Immature natural killer cell (primary cell): ENCODE data around the gene LRRN3. TPM values are rescaled to one million over a fixed set of nuclear protein-coding genes. Genes with fewer than 3 reads are reported as not detected.

Source experiments
- DNase-seq, 3 donors: peaks; one replicate each; pipeline ENCODE4 v3.0.0; 2022; ENCODE audit warnings: mixed read lengths in 1 of 3
- H3K27ac Mint-ChIP-seq, 6 donors: one replicate each; pipeline ENCODE4 v1.8.0; 2020; ENCODE audit warnings: mixed read lengths in 6 of 6, mild to moderate bottlenecking in 5 of 6, inconsistent platforms in 4 of 6, moderate library complexity in 3 of 6
- H3K27me3 Mint-ChIP-seq, 3 donors: one replicate each; pipeline ENCODE4 v1.8.0; 2020 to 2021; ENCODE audit warnings: low read depth in 3 of 3, mild to moderate bottlenecking in 3 of 3, mixed read lengths in 3 of 3, moderate library complexity in 3 of 3, inconsistent platforms in 1 of 3
- H3K36me3 Mint-ChIP-seq, 3 donors: one replicate each; pipeline ENCODE4 v1.8.0; 2020; ENCODE audit warnings: mixed read lengths in 3 of 3, inconsistent platforms in 2 of 3, mild to moderate bottlenecking in 2 of 3
- H3K4me1 Mint-ChIP-seq, 2 donors: one replicate each; pipeline ENCODE4 v1.8.0; 2020; ENCODE audit warnings: inconsistent platforms in 2 of 2, mild to moderate bottlenecking in 2 of 2, mixed read lengths in 2 of 2, moderate library complexity in 1 of 2
- H3K4me3 Mint-ChIP-seq, 5 donors: one replicate each; pipeline ENCODE4 v1.8.0; 2020; ENCODE audit warnings: mild to moderate bottlenecking in 5 of 5, mixed read lengths in 5 of 5, inconsistent platforms in 3 of 5, moderate library complexity in 3 of 5
- H3K9me3 Mint-ChIP-seq, 6 donors: one replicate each; pipeline ENCODE4 v1.8.0; 2020; ENCODE audit warnings: mild to moderate bottlenecking in 6 of 6, mixed read lengths in 6 of 6, inconsistent platforms in 4 of 6, moderate library complexity in 3 of 6
- polyA plus RNA-seq, 3 donors: library from polyadenylated mRNA; unstranded; fragments of 300-500 nt; fragmentation: Illumina TruSeq; gene quantifications; one replicate each; pipeline ENCODE4 v1.2.3, GENCODE V29; 2021

LRRN3 gene
- under 1 TPM in 2 of 3 donors, not detected in 1; 0.07 to 0.16 TPM for polyA plus RNA-seq

DNA sequence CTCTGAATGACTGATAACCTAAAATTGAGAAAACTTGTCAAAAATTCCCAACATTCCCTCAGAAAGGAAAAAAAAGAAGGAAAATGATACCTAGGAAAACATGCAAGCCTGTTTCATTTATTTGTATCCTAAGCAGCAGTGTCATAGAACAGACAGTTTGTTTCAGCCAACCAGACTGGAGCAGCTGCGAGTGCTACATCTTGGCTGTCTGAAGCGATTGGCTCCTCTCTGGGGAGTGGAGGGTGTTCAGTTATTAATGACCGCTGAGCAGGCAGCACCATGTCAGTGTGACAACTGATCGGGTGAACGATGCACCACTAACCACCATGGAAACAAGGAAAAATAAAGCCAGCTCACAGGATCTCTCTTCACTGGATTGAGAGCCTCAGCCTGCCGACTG lies at the start of gene LRRN3:
Gene LRRN3 (plus strand): TSS at position 282 of the 400 bp plus-strand sequence. CDS start 31,646 bp downstream, outside the sequence.
- H3K27ac Mint-ChIP-seq, result no peak within 1 kb of the TSS
- peaks cover 3 to 7% of the 10 kb centered on the region in 2 donors for H3K4me1 Mint-ChIP-seq
- DNase-seq, result no peak
- H3K4me3 Mint-ChIP-seq, result no peak within 1 kb of the TSS
- no peaks in the 10 kb centered on the region for H3K36me3 Mint-ChIP-seq
- no peaks in the 10 kb centered on the region for H3K27me3 Mint-ChIP-seq
- no peaks in the 10 kb centered on the region for H3K9me3 Mint-ChIP-seq

DNA sequence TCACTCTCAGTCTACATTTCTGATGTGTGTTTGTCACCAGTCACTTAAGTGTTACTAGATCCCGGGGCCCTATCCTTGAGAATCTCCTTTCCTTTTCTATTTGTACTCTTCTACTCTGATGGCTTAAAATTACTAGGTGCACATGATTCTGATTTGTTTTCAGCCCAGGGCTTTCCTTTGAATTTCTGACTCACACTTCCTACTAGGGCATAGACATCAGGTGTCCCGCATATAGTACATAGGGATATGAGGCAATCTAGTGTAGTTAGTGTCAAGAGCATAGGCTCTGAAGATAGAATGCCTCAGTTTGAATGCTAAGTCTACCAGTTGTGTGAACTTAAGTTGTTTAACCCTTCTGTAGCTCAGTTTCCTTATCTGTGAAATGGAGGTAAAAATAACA lies 49.4 kb upstream of the LRRN3 start:
- H3K4me3 Mint-ChIP-seq, result no peak overlapping the region
- peaks cover 0 to 3% (median 2%) of the 10 kb centered on the region in 3 donors for H3K27me3 Mint-ChIP-seq
- H3K4me1 Mint-ChIP-seq, result no peaks in the 10 kb centered on the region
- DNase-seq, result no peak
- H3K9me3 Mint-ChIP-seq, result peaks cover 0 to 3% (median 0%) of the 10 kb centered on the region in 6 donors
- H3K27ac Mint-ChIP-seq, result no peak overlapping the region
- H3K36me3 Mint-ChIP-seq, result no peaks in the 10 kb centered on the region

DNA sequence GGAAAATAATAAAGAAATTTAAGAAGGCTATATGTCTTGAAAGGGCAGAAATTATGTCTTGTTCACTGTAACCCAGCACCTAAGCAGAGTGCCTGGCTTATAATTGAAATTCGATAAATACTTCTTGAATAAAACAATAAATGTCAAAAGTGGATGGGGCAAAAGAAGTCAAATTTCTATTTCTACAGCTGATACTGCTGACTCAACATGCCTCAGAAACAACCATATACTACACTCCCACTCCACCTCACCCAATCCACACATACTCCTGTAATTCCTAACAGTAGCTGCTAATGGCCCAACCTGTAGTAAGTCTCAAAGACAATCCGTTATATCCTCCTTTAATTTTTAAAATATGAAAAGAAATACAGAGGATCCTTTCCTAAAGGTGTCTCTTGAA lies 48.1 kb upstream of the LRRN3 start:
- Mint-ChIP-seq H3K4me1 (no peaks in the 10 kb centered on the region), H3K27ac (no peak overlapping the region), H3K36me3 (no peaks in the 10 kb centered on the region), H3K4me3 (no peak overlapping the region), H3K9me3 (peaks cover 0 to 6% (median 0%) of the 10 kb centered on the region in 6 donors), H3K27me3 (peaks cover 0 to 3% (median 2%) of the 10 kb centered on the region in 3 donors)
- no peak for DNase-seq

DNA sequence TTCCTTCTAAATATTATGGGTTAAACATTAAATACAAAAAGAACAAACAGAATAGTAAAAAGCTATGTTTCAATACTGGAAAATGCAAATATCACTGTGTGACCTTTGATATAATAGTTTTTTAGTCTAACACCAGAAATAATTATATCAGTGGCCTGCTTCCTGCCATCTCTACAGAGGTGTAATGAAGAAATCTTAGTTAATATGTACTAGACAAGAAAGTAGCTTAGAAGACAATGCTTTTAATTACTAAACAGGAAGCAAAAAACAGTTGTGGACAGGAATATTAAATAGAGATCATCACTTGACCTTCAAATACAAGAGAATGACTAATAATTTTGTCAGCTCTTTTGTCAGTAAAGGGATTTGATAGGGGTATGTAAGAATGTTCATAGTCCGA lies 47.4 kb upstream of the LRRN3 start:
- DNase-seq, result no peak
- Mint-ChIP-seq H3K9me3 (peaks cover 0 to 6% (median 0%) of the 10 kb centered on the region in 6 donors), H3K27ac (no peak overlapping the region), H3K4me3 (no peak overlapping the region), H3K4me1 (no peaks in the 10 kb centered on the region), H3K36me3 (no peaks in the 10 kb centered on the region), H3K27me3 (peaks cover 0 to 3% (median 2%) of the 10 kb centered on the region in 3 donors)

DNA sequence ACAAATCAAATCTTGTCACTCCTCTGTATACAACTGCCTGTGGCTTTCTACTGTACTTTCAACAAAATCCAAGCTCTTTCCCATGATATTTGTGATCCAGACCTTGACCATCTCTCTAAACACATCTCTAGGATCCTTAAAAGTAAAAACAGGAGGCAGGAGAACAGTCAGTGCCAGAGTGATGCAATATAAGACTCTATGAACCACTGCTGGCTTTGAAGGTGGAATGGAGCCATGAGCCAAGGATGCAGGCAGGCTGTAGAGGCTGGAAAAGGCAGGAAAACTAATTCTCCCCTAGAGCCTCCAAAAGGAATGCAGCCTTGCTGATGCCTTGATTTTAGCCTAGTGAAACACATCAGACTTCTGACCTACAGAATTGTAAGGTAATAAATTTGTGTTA lies 45.5 kb upstream of the LRRN3 start:
- H3K4me3 Mint-ChIP-seq, result no peak overlapping the region
- H3K27ac Mint-ChIP-seq, result no peak overlapping the region
- H3K27me3 Mint-ChIP-seq, result peaks cover 0 to 2% (median 0%) of the 10 kb centered on the region in 3 donors
- H3K4me1 Mint-ChIP-seq, result no peaks in the 10 kb centered on the region
- H3K9me3 Mint-ChIP-seq, result peaks cover 0 to 6% (median under 1%) of the 10 kb centered on the region in 6 donors
- DNase-seq, result no peak
- H3K36me3 Mint-ChIP-seq, result no peaks in the 10 kb centered on the region

DNA sequence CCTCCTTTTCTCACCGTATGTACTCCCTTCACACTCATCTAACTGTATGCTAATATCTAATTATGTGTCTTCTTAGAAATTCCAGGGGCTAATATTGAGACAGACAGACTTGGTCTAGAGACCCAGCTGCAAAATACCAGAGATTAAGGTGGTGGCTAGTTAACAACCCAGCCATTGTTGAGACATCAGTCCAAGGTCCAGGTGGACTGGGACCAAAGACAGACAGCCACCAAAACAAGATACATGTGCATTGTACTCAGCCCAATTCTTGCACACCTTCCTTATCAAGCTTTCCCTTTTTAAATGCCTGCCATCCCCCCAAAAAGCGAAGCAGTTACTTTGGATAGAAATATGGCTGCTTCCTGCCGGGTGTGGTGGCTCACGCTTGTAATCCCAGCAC lies 43.3 kb upstream of the LRRN3 start:
- Mint-ChIP-seq H3K36me3 (no peaks in the 10 kb centered on the region), H3K27me3 (peaks cover 0 to 2% (median 0%) of the 10 kb centered on the region in 3 donors), H3K4me1 (no peaks in the 10 kb centered on the region), H3K4me3 (no peak overlapping the region), H3K27ac (no peak overlapping the region), H3K9me3 (peaks cover 0 to 6% (median under 1%) of the 10 kb centered on the region in 6 donors)
- DNase-seq, result no peak

DNA sequence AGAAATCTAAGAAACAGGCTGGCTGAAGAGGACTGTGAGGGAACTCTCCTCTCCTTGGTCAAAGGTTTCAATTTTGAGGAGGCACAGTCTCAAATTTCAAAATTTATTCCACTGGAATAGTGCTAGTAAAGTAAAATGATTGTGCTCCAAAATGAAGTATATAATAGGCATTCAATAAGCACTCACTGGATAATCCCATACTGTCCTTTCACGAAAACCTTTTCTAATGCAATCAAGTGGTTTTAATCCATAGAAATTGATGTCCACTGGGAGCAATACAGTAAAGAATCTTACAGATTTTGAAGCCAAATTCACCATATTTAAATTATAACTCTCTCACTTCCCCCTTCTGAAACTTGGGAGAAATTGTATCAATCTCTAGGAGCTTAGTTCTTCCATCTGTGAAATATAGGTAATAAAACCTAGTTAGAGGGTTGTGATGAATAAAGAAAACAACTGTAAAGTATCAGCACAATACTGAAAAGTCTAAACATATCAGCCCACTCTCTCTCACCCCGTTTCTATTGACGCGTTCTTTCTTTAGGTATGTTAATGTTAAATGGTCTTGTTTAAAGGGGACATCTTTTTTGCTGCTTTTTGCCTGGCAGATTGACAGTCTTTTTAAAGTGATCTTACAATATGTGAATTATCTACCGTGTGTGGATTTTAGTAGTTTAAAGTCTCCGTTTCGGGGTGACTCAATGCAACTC lies 40.8 kb upstream of the LRRN3 start:
- Mint-ChIP-seq H3K27me3 (peaks cover 0 to 2% (median 0%) of the 10 kb centered on the region in 3 donors), H3K9me3 (peaks cover 0 to 6% (median 2%) of the 10 kb centered on the region in 6 donors), H3K4me3 (no peak overlapping the region), H3K4me1 (no peaks in the 10 kb centered on the region), H3K27ac (no peak overlapping the region), H3K36me3 (no peaks in the 10 kb centered on the region)
- DNase-seq, result no peak

DNA sequence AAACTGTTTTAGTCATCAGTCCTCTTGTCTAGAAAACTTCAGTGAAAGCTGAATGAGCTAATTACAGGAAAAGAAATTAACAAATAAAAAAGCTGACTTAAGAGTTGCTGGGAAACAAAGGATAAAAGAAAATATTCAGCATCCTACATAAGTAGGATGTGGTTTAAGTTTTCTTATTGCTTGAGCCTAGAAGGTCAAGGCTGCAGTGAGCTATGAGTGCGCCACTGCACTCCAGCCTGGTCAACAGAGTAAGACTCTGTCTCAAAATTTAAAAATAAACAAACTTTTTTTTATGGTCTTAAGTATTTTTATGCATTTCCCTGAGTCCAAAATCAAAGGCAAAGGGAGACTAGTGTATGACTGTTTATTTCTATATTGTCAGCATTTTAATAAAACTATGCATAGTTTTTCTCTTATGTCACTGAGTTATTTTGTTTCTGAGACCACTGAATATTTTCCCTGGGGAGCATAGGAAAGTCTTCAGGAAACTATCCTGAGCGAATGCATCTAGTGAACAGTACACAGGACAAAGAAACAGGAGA lies 40.0 kb upstream of the LRRN3 start:
- Mint-ChIP-seq H3K27ac (no peak overlapping the region), H3K9me3 (peaks cover 0 to 3% (median under 1%) of the 10 kb centered on the region in 6 donors), H3K4me1 (no peaks in the 10 kb centered on the region), H3K4me3 (no peak overlapping the region), H3K27me3 (peaks cover 0 to 2% (median 0%) of the 10 kb centered on the region in 3 donors), H3K36me3 (peaks cover 0 to 3% (median 0%) of the 10 kb centered on the region in 3 donors)
- no peak for DNase-seq

DNA sequence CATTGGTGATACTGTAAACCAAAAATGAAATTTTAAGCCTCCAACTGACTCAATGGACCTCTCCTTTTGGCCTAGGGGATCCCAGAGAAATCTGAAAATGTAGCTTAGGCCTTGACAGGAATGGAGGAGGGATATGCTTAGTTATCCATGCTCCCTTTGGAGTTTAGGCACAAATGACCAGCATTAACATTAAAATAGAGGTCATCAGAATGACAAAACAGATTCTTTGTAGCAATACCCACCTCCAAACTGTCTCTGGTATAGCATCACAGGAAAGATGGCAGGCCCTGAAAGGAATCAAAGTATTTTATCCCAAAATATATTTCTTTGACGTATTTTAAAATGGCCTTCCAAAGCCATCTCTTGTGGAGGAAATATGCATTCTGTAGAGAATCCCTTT lies 39.1 kb upstream of the LRRN3 start:
- Mint-ChIP-seq H3K27me3 (no peaks in the 10 kb centered on the region), H3K36me3 (peaks cover 0 to 3% (median 0%) of the 10 kb centered on the region in 3 donors), H3K9me3 (peaks cover 0 to 3% (median under 1%) of the 10 kb centered on the region in 6 donors), H3K27ac (no peak overlapping the region), H3K4me3 (no peak overlapping the region), H3K4me1 (no peaks in the 10 kb centered on the region)
- no peak for DNase-seq

DNA sequence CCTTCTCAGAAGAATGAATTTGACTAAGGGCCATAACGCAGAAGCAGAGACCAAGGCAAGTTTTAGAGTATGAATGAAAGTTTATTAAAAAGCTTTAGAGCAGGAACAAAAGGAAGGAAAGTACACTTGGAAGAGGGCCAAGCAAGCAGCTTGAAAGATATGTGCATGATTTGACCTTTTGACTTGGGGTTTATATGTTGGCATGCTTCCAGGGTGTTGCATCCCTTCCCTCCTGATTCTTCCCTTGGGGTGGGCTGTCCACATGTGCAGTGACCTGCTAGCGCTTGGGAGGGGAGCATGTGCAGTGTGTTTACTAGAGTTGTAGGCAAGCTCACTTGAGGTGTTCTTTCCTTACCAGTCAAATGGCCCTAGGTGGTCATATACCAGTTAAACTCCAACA lies 37.9 kb upstream of the LRRN3 start:
- Mint-ChIP-seq H3K27ac (no peak overlapping the region), H3K36me3 (peaks cover 0 to 3% (median 0%) of the 10 kb centered on the region in 3 donors), H3K4me1 (no peaks in the 10 kb centered on the region), H3K27me3 (no peaks in the 10 kb centered on the region), H3K9me3 (peaks cover 0 to 2% (median 0%) of the 10 kb centered on the region in 6 donors), H3K4me3 (no peak overlapping the region)
- no peak for DNase-seq

DNA sequence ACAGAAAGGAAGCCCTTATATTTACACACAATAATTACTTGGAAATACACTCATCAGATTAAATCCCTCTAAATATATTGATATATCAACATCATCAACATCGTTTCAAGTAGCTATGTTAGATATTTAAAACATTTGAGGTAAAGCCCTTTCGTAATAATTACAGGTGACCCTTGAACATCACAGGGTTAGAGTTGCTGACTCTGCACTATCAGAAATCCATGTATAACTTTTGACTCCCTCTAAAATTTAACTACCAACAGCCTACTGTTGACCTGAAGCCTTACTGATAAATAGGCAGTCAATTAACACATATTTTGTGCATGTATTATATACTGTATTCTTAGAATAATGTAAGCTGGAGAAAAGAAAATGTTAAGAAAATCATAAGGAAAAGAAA lies 34.6 kb upstream of the LRRN3 start:
- H3K4me1 Mint-ChIP-seq, result no peaks in the 10 kb centered on the region
- H3K36me3 Mint-ChIP-seq, result peaks cover 0 to 3% (median 0%) of the 10 kb centered on the region in 3 donors
- H3K27ac Mint-ChIP-seq, result no peak overlapping the region
- no peaks in the 10 kb centered on the region for H3K27me3 Mint-ChIP-seq
- no peak for DNase-seq
- peaks cover 0 to 2% (median 0%) of the 10 kb centered on the region in 6 donors for H3K9me3 Mint-ChIP-seq
- H3K4me3 Mint-ChIP-seq, result no peak overlapping the region

DNA sequence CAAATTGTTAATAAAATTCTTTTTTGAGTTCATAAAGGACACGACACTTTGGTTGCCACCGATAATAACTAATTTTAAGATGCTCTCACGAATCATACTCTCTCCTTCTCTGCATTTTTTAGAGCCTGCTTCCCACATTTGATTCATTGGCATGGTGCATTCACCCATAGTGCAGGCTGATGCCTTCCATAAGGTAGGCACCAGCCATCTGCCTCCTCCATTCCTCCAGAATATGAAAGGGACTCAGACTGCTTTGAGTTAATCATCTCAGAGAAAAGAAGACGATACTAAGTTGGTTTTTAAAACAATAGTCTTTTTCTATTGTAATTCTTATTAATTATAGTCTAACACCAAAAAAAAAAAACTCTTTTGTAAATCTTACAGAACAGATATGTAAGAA lies 33.9 kb upstream of the LRRN3 start:
- H3K9me3 Mint-ChIP-seq, result peaks cover 0 to 5% (median under 1%) of the 10 kb centered on the region in 6 donors
- H3K36me3 Mint-ChIP-seq, result peaks cover 0 to 3% (median 0%) of the 10 kb centered on the region in 3 donors
- no peak overlapping the region for H3K27ac Mint-ChIP-seq
- no peaks in the 10 kb centered on the region for H3K4me1 Mint-ChIP-seq
- no peak for DNase-seq
- peaks cover 0 to 2% (median 0%) of the 10 kb centered on the region in 3 donors for H3K27me3 Mint-ChIP-seq
- H3K4me3 Mint-ChIP-seq, result no peak overlapping the region

DNA sequence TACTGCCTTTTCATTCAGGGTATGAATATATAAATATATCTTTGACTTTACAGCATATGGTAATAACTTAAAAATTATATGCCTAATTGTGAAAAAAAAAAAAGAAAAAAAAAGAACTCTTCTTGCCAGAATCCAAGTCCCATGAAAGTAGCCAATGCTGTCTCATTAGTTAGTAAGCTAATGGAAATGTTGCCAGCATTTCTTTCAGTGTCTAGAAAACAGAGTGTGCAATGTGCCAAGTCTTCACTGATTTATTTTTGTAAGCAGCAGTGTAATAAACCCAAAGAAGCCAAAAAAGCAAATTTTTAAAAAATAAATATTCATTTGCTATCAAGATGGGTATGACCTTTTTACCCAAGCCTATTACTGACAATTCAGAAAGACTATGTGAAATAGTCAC lies 31.1 kb upstream of the LRRN3 start:
- DNase-seq, result no peak
- peaks cover 0 to 16% (median 11%) of the 10 kb centered on the region in 6 donors for H3K9me3 Mint-ChIP-seq

DNA sequence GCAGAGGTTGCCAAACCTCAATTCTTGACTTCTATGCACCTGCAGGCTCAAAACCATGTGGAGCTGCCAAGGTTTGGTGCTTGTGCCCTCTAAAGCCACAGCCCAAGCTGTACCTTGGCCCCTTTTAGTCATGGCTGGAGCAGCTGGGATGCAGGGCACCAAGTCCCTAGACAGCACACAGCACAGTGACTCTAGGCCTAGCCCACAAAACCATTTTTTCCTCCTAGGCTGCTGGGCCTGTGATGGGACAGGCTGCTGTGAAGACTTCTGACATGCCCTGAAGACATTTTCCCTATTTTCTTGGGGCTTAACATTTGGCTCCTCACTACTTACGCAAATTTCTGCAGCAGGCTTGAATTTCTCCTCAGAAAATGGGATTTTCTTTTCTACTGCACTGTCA lies 27.8 kb upstream of the LRRN3 start:
- Mint-ChIP-seq H3K36me3 (peaks cover 3 to 7% (median 5%) of the 10 kb centered on the region in 3 donors), H3K4me3 (no peak overlapping the region), H3K4me1 (no peaks in the 10 kb centered on the region), H3K9me3 (peaks cover 0 to 18% (median 12%) of the 10 kb centered on the region in 6 donors), H3K27ac (no peak overlapping the region), H3K27me3 (peaks cover 0 to 2% (median 2%) of the 10 kb centered on the region in 3 donors)
- DNase-seq, result no peak

More for the DNA sequence above, 31.1 kb upstream of the LRRN3 start:
- Mint-ChIP-seq H3K27ac (no peak overlapping the region), H3K4me3 (no peak overlapping the region), H3K4me1 (no peaks in the 10 kb centered on the region), H3K36me3 (peaks cover 3 to 10% (median 5%) of the 10 kb centered on the region in 3 donors), H3K27me3 (peaks cover 0 to 2% (median 2%) of the 10 kb centered on the region in 3 donors)
